NCI-H2107 treated with DMSO at 0.1 percent for 48 hours (cell line): ENCODE measurements around the gene GOLGA1.
A peak's percentile ranks its signal among the peaks of the same experiment; 100 is the strongest.
"Not testable (repeated sequence)": the region's sequence is repeated elsewhere in the genome, so short reads cannot be mapped to it uniquely, and the experiment has no call there.

Experiments
- DNase-seq: peaks from one replicate; lab custom pipeline; 2025; ENCODE audit not compliant: unreplicated experiment; lab: John Stamatoyannopoulos, UW

The GOLGA1 gene

GRCh38 chr9:124860582-124861341, 80.1 kb downstream of the GOLGA1 start:
- DNase-seq = no peak

GRCh38 chr9:124859803-124860581, 80.9 kb downstream of the GOLGA1 start:
- DNase-seq = no peak

GRCh38 chr9:124858330-124859046, 82.4 kb downstream of the GOLGA1 start:
- DNase-seq = no peak

DNA sequence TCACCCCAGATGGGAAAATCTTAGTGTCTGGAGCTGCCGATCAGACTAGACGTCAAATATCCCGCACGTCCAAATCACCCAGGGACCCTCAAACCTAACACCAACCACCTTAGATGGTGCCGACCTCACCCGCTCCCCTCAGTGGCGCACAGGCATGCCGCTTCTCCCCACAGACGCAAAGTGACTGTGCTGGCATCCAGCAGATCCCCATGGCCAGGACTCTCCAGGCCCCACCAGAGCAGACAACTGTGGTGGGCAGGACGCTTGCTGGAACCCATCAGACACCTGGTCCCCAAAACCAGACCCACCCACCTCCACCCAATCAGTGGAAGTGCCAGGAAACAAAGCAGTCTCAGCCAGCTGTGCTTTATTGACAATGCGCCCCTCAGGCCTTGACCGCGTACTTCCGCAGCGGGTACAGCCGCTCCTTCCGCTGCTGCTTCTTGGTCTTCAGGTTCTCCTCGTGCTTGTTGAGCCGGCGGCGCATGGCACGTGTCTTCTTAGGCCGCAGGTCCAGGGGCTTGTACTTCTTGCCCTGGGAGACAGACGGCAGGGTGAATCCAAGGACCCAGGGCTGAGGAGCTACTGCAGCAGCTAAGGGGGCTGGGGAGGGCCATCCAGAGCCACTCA, 83.2 kb downstream of the GOLGA1 start:
- no peak for DNase-seq

DNA sequence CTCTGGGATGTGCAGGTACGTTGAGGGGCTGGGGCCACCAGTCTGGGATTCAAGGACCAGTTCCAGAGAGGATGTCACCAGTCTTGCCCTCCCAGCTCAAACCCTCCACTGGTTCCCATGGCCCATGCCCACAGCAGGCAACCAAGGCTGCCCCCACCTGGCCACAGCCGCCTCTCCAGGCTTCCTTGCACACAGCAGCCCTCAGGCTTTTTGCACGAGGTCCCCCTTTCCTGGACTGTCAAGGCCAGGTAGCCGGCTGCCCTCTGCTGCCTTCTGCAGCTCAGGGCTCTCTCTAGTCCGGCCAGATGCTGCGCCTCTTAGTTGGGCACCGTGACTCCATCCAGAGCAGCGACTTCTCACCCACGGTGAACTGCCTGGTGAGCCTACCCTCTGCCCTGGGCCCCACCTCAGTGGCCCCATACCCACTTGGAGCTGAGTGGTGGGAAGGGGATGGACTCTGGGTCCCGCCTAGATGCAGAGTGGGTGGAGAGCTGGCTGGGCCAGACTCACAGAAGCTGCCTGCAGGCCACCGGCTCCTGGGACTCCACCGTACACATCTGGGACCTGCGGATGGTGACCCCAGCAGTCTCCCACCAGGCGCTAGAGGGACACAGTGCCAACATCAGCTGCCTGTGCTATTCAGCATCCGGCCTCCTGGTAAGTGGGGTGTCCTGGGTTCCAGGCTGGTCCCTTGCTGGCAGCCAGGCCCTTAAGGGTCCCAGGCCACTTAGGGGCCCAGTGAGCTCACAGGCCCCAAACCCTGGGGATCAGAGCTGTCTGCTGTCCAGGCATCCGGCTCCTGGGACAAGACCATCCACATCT, 84.7 kb downstream of the GOLGA1 start:
- no peak for DNase-seq

GRCh38 chr9:124855566-124855943, 85.3 kb downstream of the GOLGA1 start:
- no peak for DNase-seq

GRCh38 chr9:124854822-124855221, 86.1 kb downstream of the GOLGA1 start:
- DNase-seq = no peak

GRCh38 chr9:124854161-124854560, 86.7 kb downstream of the GOLGA1 start:
- DNase-seq = no peak

DNA sequence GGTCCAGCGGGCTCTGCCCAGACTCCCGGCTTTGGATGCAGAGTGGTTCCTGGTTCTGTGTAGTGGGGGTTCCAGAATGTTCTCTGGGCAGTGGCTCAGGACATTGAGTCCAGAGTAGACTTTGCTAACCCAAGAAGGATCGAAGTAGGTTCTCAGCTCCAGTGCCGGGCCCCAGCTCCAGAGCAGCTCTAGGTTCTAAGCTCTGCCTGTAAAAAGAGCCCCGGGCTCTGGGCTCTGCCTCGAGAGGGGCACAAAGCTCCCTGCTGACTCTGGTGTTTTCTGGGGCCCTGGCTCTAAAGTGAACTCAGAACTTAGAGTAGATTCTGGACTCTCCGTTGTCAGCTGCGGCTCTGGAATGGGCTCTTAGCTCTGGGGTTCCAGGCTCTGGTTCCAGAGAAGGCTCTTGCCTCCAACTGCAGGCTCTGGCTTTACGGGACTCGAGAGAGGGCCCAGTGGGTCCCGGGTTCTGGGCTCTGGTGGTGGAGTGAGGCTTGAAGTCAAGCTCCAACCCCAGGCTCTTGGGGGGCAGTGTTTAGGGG, 87.2 kb downstream of the GOLGA1 start:
- no peak for DNase-seq

- DNase-seq = peak; percentile 26
These were observed 87.9 kb downstream of the GOLGA1 start, which contains the start of gene WDR38 for GRCh38 chr9:124852829-124853531. Gene WDR38, plus strand, starts transcription at chr9:124853460. Its CDS starts 72 bp downstream, at chr9:124853532.

DNA sequence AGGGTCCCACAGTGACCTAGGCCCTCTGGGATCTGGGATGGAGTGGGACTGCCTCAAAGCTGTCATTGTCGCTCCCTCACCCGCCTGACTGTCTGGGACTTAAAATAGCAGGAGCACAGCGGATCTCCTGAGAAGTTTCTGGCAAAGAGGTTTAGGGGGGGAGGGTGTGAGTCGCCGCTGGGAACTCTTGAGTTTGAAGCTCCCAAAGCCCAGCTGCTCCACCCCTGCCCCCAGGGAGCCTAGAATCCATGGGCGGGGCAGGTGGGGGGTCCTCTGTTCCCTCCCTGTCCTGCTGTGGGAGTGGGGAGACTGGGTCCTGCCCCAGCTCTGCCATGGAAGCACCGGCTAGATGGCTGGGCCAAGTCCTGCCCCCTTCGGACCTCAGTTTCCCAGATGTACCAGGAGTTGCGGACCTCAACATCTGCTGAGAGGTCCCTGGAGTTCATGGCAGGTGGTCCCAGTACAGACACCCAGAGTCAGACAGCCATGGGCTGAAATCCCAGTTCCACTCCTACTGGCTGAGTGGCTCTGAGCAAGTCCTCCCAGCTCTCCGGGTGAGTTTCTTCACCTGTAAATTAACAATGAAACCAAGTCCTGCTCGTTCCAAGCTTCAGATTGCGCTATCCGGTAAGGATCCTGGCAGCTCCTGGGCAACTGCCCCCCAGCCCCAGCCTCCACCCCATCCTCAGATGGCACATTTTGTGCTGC, 88.6 kb downstream of the GOLGA1 start:
- DNase-seq = no peak

DNA sequence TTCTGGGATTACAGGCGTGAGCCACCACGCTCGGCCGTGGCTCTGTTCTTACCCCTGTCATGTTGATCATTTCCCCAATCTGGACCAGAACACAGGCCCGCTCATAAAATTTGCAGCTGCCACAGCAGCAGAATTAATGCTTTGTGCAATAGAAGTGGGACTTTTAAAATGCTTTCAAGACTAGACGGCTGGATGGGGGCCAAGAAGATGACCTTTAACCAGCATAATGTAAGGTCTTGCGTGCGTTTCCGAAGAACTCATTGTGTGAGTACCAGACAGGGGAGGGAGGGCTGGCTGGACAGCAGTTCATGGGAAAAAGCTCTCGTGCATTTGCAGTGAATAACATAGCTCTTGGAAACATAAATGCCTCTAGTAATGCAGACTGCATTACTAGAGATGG, 91.1 kb downstream of the GOLGA1 start:
- DNase-seq = no peak

GRCh38 chr9:124846969-124847368, 93.9 kb downstream of the GOLGA1 start:
- no peak for DNase-seq

DNA sequence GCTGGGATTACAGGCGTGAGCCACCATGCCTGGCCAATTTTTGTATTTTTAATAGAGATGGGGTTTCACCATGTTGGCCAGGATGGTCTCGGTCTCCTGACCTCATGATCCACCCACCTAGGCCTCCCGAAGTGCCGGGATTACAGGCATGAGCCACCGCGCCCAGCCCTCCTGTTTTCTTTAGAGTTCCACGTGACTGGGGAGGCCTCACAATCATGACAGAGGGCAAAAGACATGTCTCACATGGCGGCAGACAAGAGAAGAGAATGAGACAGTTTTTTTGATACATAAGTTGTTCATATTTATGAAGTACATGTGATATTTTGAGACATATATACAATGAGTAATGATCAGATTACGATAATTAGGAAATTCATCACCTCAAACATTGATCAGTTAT, 94.4 kb downstream of the GOLGA1 start:
- DNase-seq = not testable (repeated sequence)

DNA sequence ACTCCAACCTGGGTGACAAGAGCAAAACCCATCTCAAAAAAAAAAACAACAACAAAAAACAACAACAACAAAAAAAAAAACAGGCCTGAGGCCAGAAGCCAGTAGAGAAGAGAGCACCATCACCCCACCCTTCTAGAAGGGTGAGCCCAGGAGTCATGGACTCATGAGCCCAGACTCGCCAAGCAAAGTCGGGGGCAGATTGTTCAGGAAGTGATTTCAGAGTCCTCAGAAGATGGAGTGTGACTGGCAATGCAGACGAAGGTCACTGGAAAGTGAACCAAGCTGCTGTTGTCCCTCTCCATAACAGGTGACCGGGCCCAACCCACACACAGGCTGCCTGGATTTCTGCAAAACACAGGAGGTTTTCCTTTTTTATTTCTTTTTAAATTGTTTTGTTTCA, 96.6 kb downstream of the GOLGA1 start:
- DNase-seq = no peak

DNA sequence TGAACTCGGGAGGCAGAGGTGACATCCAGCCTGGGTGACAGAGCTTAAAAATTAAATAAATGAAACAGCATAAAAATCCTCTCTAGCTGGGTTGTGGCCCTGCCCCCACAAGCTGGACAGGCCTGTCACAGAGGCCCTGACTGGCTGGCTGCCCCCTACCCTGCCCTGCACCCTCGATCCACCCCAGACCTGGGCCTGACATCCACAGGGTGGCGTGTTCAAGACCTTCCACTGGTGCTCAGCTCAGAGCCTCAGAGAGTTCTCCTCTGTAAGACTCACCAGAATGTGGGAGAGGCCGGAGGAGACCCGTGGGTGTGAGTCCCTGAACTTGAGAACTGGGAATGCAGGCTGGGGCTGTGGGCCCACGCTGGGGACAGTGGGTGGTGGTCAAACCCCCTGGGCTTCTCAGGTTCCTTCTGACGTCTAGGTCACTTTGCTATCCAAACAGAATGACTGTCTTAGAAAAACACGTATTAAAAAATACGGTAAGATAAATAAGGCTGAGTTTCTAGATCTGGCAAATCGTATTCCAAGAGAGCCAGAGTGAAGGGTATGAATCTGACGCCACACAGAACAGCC, 97.3 kb downstream of the GOLGA1 start:
- no peak for DNase-seq

DNA sequence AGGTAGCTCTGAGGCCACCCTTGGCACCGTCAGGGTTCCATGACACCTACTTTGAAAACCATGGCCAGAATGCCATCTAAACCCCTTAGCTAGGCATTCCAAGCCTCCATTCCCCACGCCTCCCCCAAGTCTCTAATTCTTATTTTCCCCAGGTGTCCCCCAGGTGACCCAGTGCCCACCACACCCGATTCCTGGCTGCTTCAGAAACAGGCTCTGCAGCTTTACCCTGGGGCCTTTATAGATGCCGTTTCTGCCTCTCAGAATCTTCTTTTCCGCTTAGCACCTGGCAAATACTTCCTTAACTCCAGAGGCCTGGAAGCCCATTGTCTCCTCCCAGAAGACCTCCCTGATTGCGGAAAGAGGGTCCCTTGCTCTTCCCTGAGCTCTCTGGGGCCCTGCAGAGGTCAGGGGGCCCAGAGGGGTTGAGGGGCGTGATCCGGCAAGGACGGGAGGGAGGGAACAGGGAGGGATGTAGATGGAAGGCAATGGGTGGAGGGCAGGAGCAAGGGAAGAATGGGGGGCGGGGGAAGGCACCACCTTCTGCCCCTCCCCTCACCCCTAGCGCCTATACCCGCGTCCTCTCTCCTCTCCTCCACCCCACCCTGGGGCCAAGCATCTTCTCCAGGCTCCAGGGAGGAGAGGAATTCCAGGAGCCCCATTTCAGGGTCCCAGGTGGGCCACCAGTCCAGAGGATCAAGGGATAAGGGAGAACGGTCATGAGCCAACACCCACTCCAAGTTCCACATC, 99.6 kb downstream of the GOLGA1 start:
- no peak for DNase-seq

- no peak for DNase-seq
These were observed 100.5 kb downstream of the GOLGA1 start for GRCh38 chr9:124840300-124840833.
